NCI-H1417 treated with DMSO at 0.1 percent for 48 hours (cell line): ENCODE measurements around the gene SPEF1.

Experiments used
- DNase-seq: peaks from one replicate; lab custom pipeline; 2025; lab: John Stamatoyannopoulos, UW

Gene SPEF1

DNA sequence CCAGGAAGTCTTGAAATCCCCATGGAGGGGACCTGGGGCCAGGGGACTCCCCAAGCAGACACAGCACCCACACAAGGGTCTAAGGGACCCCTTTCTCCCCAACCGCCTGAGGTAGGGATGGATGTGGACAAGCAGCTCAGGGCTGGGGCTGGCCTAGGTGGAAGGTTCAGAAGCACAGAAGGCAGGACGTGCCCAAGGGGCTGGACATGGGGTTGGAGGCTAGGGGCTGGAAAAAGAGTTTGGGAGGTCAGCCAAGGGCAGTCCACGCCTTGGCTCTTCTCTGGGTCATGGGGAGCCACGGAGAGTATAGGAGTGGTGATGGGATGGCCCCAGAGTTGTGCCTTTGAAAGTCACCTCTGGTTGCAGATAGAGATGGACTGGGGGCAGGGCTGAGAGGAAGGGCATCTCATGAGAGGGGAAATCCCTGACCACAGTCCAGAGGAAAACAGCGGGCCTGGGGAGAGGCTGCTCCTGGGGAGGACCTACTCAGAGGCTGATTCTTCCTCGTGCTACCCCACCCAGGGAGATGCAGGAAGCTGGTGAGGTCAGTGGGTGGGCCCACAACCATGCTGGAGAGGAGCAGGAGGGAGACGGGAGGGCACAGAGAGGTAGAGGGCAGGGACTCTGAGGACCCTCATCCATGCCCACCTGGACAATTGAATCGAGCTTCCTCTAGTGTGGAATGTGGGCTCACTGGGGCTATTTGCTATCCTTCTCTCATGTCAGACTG is 51.3 kb downstream of the SPEF1 start:
- no peak for DNase-seq

DNA sequence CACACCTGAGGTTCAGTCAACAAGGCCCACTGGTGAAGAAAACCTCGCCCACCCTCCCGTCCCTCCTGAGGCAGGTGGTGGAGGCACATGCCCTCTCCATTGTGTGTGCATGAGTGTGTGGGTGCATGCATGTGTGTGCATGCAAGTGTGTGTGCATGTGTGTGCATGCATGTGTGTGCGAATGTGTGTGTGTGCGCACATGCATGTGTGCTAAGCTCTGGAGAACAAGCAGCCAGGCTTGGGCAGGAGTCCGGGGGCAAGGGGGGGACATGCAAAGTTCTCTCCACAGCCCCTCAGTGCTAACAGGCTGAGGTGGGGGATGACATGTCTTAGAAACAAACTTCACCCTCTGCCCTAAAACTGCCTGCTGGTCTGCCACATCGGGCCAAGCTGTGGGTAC is 51.9 kb downstream of the SPEF1 start:
- no peak for DNase-seq

DNA sequence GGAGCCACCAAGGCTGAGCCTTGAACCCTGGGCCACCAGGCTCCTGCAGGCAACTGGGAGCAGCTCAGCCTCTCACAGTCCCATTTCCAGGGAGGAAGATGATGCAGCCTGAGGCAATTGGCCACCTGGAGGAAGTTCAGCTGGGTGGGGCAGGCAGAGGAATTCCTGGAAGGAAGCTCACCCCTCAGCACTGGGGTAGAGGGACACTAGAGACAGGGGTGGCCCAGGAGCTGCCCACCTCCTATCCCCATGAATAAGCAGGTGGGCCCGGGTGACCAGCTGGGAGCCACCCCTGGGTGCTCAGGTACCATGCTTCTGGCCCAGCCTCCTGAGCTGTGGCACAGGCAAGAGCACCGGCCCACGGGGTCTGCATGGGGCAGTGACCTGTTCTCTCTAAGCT is 52.4 kb downstream of the SPEF1 start:
- DNase-seq, result no peak

DNA sequence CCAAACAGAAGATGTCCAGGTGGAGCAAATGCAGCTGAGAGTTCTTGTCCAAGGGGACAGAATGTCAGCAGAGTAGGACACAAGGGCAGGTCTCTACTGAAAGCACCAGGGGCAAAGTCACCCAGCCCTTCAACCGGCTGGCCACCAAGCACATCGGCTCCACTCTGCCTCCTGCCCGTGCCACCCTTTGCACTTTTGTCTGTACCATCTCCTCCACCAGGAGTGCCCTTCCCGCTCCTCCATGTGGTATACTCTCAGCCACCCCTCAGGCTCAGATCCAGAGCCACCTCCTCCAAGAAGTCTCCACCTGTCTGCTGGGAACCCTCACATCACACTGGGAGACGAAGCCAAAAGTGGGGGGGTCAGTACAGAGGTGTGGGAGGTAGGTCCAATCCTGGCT is 52.9 kb downstream of the SPEF1 start:
- no peak for DNase-seq
